ENCODE data around the gene DISP3. TPM values are rescaled to one million over a fixed set of nuclear protein-coding genes. Genes with fewer than 3 reads are reported as not detected.

The DISP3 gene
- total and polyA plus RNA-seq, 9 of the 15 experiments (the other 6 are each of a cell fraction or from before 2014, with no cell fraction given): 0.03 to 0.19 (median 0.15) TPM; not detected in 5

DNA sequence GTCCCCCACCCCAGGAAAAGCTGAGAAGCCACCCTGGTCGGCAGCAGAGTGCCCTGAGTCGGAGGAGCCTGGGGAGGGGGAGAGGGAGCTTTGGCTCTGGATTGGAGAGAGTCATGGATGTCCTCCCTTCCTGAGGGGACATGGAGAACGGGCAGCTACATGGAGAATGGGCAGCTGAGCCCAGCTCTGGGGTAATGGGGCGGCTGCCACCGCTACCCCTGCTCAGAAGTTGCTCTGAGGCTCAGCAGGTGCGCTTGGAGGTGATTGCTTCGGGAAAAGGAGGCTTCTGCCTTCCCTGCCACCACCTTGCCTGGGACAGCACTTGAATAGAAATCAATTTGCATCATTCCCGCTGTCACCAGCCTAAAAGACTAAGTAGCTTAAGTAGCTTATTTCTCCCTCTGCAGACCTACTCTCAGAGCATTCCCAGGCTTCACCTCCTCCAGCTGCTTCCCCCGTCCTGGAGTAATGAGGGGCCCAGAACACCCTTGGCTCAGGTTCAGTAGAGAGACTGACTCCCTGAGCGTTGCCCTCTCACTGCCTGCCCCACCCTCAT is 8.3 kb downstream of the DISP3 start:
- no peak for FAIRE-seq
- Histone ChIP-seq H4K20me1 (replicated peaks; ENCODE audit: control insufficient read depth, insufficient read depth, low read length) (peaks cover 18% of the 10 kb centered on the region), H3K36me3 (ENCODE audit: control insufficient read depth, insufficient read depth, low read length) (no peaks in the 10 kb centered on the region), H3K9me1 (ENCODE audit: control insufficient read depth, insufficient read depth, low read length) (no peaks in the 10 kb centered on the region), H3K9me3 (replicated peaks; ENCODE audit: control insufficient read depth, insufficient read depth, low read depth, low read length) (no peaks in the 10 kb centered on the region), H3K4me1 (replicated peaks in 1 of 2; ENCODE audit: control insufficient read depth in 2 of 2, insufficient read depth in 2 of 2, low read length in 2 of 2) (no peaks in the 10 kb centered on the region), H3K9ac (ENCODE audit: insufficient read depth in 1 of 2, low read depth in 2 of 2, low read length in 2 of 2) (no peak overlapping the region; a peak in 1 of 4 replicates), H3K4me2 (ENCODE audit: insufficient read depth, low read length) (no peak overlapping the region), H3K4me3 (no peak overlapping the region), H3K27me3 (ENCODE audit: control insufficient read depth in 2 of 2, insufficient read depth in 2 of 2, low read length in 2 of 2) (peaks cover 9 to 68% of the 10 kb centered on the region in 2 experiments; a peak in 4 of 5 replicates), H3K27ac (ENCODE audit: extremely low read depth, low read depth, low read length) (no peak overlapping the region), H3K79me2 (ENCODE audit: control insufficient read depth, insufficient read depth, low read length) (no peaks in the 10 kb centered on the region), H2AFZ (ENCODE audit: low read depth, low read length) (no peak overlapping the region)
- no peak for ATAC-seq
- in situ Hi-C loops (cut with MboI): no loop called here
- intact Hi-C loops (cut with micrococcal nuclease): no loop called here
- ChIA-PET CTCF (ENCODE audit: low intra/inter-chr PET ratio) (no interaction called here), POLR2A (interaction anchor here (1.0 kb wide), 1 partner anchor 20 kb away, joined by 3 read pairs; no protein-coding TSS in a partner anchor)
- DNase-seq (ENCODE audit: extremely low read depth in 1 of 4, low spot score in 3 of 4): no peak
- no TSS peak for BruUV-seq (replicated peaks)
- TF ChIP-seq ZNF644 (tag; IDR thresholded peaks at IDR 0.05; ENCODE audit: low read depth) (no peak), STAT5A (IDR thresholded peaks at IDR 0.05; ENCODE audit: borderline replicate concordance, low read length) (no peak), SRSF7 (optimal IDR thresholded peaks at IDR 0.05; ENCODE audit: low read depth, low read length) (no peak), TRIM24 (IDR thresholded peaks at IDR 0.05) (no peak), ZNF717 (CRISPR knock-in tag; IDR thresholded peaks at IDR 0.05) (no peak), NFRKB (IDR thresholded peaks at IDR 0.05; ENCODE audit: low read depth) (no peak), TAF9B (IDR thresholded peaks at IDR 0.05; ENCODE audit: partially characterized antibody) (no peak), HOXB6 (CRISPR knock-in tag; IDR thresholded peaks at IDR 0.05; ENCODE audit: borderline replicate concordance) (no peak), ZNF175 (CRISPR knock-in tag; IDR thresholded peaks at IDR 0.05; ENCODE audit: low read depth) (no peak), POLR2A (conservative IDR thresholded peaks at IDR 0.05) (no peak), TBL1XR1 (IDR thresholded peaks at IDR 0.05; ENCODE audit: low read length in 2 of 2) (no peak), KDM1A (IDR thresholded peaks at IDR 0.05) (no peak), RBFOX2 (IDR thresholded peaks at IDR 0.05; ENCODE audit: low read depth, low read length) (no peak), ZNF263 (CRISPR knock-in tag; IDR thresholded peaks at IDR 0.05; ENCODE audit: borderline replicate concordance) (no peak), KLF13 (tag; IDR thresholded peaks at IDR 0.05; ENCODE audit: borderline replicate concordance, low read depth) (no peak)
- TF ChIP-seq, protein P1, sequence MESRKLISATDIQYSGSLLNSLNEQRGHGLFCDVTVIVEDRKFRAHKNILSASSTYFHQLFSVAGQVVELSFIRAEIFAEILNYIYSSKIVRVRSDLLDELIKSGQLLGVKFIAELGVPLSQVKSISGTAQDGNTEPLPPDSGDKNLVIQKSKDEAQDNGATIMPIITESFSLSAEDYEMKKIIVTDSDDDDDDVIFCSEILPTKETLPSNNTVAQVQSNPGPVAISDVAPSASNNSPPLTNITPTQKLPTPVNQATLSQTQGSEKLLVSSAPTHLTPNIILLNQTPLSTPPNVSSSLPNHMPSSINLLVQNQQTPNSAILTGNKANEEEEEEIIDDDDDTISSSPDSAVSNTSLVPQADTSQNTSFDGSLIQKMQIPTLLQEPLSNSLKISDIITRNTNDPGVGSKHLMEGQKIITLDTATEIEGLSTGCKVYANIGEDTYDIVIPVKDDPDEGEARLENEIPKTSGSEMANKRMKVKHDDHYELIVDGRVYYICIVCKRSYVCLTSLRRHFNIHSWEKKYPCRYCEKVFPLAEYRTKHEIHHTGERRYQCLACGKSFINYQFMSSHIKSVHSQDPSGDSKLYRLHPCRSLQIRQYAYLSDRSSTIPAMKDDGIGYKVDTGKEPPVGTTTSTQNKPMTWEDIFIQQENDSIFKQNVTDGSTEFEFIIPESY (CRISPR knock-in tag; IDR thresholded peaks at IDR 0.05): no peak
- TF ChIP-seq, protein P2, sequence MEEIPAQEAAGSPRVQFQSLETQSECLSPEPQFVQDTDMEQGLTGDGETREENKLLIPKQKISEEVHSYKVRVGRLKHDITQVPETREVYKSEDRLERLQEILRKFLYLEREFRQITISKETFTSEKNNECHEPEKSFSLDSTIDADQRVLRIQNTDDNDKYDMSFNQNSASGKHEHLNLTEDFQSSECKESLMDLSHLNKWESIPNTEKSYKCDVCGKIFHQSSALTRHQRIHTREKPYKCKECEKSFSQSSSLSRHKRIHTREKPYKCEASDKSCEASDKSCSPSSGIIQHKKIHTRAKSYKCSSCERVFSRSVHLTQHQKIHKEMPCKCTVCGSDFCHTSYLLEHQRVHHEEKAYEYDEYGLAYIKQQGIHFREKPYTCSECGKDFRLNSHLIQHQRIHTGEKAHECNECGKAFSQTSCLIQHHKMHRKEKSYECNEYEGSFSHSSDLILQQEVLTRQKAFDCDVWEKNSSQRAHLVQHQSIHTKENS (CRISPR knock-in tag; IDR thresholded peaks at IDR 0.05): no peak
- under 1% methylated on average over 10 of the region's 10 CpGs for WGBS (ENCODE audit: insufficient coverage, low coverage, missing lambda C conversion rate)
